OCI-LY3 (cell line): ENCODE results near the gene SGSH.

Experiments used
- CTCF ChIP-seq: fragments of 200-600, 300-600 bp; sonication (generic); IDR thresholded peaks from 2 replicates; pipeline ENCODE4 v1.5.1; 2014; ENCODE audit warnings: antibody characterized with exemption, low read length, low read depth
- EZH2phosphoT487 ChIP-seq: fragments of 200-600 bp; shearing (Covaris generic); IDR thresholded peaks from 2 replicates; pipeline ENCODE4 v1.6.1; 2018; ENCODE audit warnings: antibody characterized with exemption, mixed run types, low read depth

- no peak for TF ChIP-seq CTCF
- TF ChIP-seq EZH2phosphoT487, result no peak
Observed at GRCh38 chr17:80217703-80218362, 2.3 kb downstream of the SGSH start.
